Measurements from ENCODE around the gene UNC13B. TPM values are rescaled to one million over a fixed set of nuclear protein-coding genes. Genes with fewer than 3 reads are reported as not detected.
"Not testable (repeated sequence)": the region's sequence is repeated elsewhere in the genome, so short reads cannot be mapped to it uniquely, and the experiment has no call there.

UNC13B gene
- polyA plus RNA-seq (ENCODE audit: insufficient read length in 10 of 10): 10 to 100 TPM; 13.0 to 27.3 (median 17.7) TPM
- long read RNA-seq, donor 1: 0 reads
- long read RNA-seq, donor 2, partial matches to known transcripts: 8 of 8 reads
- long read RNA-seq, donor 2, other reads (novel, unspliced or antisense): 0 of 8 reads
- long read RNA-seq, donor 3: 0 reads
- long read RNA-seq, donor 4: 0 reads
- long read RNA-seq, donor 5, full-length matches to known transcripts: 3 of 3 reads
- long read RNA-seq, donor 5, partial matches to known transcripts: 0 of 3 reads
- long read RNA-seq, donor 5, other reads (novel, unspliced or antisense): 0 of 3 reads
- long read RNA-seq, donor 6, partial matches to known transcripts: 17 of 17 reads
- long read RNA-seq, donor 6, other reads (novel, unspliced or antisense): 0 of 17 reads
- long read RNA-seq, donor 7, partial matches to known transcripts: 6 of 6 reads
- long read RNA-seq, donor 7, other reads (novel, unspliced or antisense): 0 of 6 reads
- long read RNA-seq, donor 8: 0 reads
- long read RNA-seq, donor 9: 0 reads

DNA sequence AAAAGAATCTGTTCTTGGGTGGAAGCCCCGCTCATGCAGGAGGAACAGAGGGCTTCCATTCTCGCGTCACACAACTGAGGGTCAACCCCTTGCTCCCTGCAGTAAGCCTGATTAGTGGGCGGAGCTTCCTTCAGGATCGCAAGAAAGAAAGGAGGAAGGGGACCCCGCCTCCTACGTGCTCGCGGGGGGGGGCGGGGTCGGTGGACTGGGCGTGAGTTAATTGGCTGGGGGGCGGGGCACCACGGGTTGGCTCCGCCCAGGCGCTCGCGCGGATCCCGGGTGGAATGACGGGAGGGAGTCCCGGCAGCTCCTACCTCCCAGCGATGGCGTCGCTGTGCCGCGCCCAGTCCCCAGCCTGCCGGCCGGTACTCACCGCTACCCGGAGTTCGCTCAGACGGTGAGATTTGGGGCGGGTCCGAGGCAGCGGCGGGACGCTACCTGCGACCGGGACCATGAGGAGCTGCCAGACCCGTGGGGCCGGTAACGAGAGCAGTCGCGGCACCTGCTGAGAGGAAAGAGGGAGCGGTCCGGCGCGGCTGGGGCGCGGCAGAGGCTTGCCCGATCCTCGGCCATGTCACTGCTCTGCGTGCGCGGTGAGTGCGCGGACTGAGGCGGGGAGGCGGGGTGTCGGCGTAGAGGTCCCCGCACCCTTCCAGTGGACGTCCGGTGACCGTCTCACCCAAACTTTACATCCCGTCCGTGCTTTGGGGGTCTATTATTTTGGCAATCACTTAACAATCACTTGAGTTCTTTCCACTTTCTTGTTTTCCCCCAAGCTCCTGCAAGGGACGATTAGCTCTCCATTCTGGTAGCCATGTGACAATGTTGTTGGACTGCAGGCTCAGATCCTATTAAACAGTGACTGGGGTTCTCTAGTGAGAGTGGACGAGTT, at the start of gene UNC13B:
Gene UNC13B, plus strand, starts transcription at position 297 of the 892 bp plus-strand sequence. Its CDS starts 275 bp downstream, at position 572.
- peak; percentile 91 to 94 (median 93) for DNase-seq

DNA sequence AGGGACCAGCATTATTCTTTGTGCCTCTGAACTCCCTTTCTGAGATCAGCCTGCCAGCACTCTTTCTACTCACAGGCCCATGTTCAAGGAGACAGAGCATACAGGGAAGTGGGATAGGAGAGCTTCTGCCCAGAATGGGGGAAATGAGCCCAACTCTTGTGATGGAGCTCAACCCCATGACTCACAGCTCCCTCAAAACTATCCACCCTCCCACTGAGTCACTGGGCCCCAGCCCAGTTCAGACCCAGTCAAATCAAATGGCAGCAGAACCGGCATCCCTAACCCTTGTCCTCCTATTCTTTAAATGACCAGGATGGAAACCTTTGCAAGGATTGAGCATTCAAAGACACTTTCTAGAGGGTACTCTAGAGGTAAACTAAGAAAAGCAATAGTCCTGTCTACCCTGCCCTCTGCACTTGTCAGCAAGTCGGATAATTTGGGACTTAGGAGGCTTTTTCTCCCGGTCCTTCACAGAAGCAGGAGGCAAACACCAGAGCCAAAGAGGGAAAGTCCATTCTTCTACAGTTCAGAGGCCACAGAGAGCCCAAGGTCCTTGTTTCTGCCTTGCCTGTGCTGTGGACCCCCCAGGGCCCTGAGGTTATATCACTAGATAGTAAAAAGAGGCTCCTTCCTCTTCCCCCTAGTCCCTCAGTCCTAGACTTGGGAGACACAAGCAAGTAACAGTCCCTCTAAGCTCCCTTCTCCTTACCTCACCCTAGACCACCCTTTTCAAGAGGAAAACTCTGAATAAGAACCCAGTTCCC, 49.4 kb upstream of the UNC13B start:
- DNase-seq: no peak

DNA sequence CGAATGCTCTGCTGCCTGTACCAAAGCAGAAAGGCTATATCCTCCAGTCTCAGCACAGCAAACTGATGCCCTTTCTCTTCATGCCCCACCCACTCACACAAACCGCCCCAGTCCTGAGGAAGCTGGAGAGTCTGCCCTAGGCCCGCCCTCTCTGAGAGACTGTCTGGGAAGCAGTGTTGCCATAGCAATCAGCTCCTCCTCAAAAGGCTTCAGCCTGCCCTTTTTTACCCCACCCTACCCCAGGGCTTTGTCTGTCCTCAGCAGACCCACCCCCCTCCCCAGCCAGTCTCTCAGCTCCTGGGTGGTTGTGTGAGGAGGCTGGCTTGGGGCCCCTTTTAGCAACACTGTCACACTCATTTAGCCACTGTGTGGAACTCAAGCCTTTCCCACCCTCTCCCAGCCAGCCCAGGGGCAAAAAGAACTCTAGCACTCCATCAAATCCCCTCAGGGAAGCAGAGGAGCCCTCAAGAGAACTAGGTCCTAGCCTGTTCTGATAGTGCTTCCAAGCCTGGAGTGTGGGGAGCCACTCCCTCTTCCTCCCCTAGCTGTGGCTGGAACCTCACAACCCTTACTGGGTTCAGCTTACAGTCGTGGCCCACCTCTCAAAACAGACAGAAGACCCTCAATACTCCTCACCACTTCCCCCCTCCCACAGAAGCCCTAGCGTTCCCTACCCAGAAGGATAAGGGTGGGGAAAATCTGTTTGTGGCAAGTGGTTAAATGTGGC, 47.5 kb upstream of the UNC13B start:
- DNase-seq: peak; percentile 85 to 95 (median 93)

DNA sequence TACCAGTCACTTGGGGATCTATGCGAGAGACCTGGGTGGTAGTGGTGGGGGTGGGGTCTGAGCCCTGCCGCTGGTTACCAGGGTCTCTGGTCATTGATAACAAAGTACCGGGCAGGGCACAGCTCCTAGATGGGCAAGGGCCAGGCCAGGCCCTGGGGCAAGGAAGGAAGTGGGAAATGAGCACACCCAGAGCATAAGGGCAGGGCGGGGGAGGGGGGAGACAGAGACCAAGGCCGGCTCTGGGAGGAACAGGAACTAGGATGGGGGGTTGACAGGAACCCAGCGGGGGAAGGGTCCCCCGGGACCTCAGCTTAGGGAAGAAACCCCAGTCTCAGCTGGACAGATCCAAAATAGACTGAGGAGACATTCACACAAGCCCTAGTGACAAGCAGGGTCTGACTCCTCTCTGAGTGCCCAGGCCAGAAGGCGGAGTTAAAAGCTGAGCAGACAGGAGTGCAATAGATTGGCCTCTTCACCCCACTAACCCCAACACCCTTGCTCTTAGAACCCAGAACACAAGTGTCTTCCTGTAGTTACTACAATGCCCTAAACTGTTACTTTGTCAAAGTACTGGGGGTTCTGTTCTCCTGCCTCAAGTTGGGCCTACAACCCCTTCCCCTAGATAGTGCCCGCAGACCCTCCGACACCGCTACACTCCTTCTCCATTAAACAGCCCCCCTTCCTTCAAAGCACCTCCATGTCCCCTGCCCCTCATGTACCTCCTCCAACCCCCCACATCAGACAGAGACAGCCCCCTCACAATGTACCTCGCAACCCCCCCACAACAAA, 46.8 kb upstream of the UNC13B start:
- DNase-seq: peak in 2 of 3 donors; percentile 61 to 74

DNA sequence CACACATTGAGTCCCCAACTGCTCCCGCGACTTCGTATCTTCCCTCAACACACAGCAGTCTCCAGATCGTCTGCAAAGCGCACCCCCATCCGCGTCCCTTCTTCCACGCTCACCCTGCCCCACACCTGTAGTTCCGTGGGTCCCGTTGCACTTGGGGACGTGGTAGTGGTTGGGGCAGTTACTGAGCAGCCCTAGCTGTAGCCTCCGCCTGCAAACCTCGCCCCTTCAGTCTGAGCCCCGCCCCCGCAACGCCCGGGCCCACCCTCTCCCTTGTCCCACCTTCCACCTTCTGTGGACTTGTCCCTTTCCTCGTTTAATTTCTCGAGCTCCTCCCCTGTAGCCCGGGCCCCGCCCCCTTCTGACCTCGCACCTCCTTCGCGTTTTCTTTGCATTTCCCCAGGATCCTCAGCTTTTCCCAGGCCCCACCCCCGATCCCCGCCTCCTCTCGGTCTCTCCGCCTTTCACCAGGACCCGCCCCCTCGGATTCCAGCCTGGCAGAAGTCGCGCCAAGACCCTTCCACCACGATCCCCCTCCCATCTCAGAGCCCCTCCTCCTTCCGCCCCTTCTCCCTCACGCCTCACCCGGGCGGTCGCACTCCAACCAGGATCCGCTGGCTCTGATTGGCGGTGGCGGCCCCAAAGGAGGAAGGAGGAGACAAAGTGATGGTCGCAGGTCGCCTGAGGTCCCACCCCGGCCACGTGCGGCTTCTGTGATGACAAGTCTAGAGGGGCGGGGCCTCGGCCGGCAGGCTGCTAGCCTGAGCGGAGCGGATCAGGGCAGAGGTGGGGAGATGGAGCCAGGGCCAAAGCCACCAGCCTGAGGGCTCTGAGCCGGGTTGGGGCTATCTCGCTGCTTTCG, 45.9 kb upstream of the UNC13B start, which contains the start of gene ATOSB:
Gene ATOSB, minus strand, starts transcription at position 183 of the 859 bp plus-strand sequence. CDS start 7,588 bp downstream, outside the sequence.
- peak; percentile 97 to 98 (median 97) for DNase-seq

DNA sequence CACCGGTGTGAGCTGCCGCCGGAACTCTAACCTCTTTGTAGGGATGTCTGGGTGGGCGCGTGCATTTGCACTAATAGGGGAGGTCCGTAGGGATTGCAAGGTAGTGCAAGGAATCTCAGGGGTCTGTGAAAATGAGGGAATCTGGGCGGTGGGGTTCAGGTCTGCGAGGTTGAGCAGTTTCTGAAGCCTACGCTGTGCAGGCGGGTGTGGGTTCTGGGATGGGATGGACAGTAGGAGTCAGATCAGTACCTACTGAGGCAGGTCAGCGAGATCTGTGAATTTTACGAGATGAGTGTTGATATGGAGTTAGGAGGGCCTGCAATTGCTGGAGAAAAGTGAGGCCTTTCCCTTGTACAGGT, 45.3 kb upstream of the UNC13B start:
- DNase-seq: no peak

DNA sequence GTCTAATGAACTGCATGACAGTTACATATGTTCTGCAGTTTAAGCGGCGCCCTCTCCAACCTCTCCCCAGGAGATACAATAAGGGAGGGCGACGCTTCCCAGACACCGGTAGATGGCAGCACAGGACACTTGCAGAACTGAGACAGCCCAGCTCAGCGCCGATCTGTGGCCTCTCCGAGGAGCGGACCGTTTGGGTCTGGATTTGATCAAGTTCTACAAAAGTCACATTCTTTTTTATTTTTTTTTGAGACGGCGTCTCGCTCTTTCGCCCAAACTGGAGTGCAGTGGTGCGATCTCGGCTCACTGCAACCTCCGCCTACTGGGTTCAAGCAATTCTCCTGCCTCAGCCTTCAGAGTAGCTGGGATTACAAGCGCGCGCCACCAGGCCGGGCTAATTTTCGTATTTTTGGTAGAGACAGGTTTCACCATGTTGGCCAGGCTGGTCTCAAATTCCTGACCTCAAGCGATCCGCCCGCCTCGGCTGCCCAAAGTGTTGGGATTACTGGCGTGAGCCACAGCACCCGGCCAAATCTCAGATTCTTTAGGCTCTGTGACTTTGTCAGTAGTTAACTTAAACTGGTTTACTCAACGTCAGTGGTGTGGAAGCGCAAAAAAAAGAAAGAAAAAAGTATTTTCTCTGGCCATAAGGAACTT, 44.8 kb upstream of the UNC13B start:
- peak; percentile 93 to 97 (median 95) for DNase-seq

DNA sequence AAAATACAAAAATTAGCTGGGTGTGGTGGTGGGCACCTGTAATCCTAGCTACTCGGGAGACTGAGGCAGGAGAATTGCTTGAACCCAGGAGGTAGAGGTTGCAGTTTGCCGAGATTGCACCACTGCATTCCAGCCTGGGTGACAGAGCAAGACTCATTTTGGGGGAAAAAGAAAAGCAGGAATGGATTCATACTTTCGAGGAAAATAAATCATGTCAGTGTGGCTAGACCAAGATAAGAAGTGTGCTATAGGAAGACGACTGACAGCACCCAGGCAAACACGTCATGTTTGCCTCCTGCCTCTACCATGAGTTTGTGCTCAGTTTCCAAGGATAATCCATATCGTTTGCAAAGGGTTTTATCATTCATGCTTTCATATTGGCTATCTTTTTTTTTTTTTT, 26.9 kb upstream of the UNC13B start:
- DNase-seq: no peak

DNA sequence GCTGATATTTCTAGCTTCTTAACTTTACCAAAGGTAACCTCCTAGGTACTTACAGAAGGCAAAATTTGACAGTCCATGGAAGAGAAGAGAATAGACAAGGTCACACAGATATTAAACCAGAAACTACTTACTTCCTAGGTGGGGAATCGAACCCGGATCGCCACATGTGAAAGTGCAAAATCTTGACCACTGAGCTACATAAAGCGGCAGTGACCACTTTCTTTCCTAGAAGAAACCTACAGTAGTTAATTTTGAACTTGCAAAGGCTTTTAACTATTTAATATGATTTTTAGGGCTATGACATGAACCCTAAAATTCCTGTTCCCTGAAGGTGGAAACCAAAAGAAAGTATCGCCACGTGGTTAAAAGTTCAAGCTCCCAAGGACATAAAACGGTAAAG, 25.8 kb upstream of the UNC13B start:
- DNase-seq: no peak

DNA sequence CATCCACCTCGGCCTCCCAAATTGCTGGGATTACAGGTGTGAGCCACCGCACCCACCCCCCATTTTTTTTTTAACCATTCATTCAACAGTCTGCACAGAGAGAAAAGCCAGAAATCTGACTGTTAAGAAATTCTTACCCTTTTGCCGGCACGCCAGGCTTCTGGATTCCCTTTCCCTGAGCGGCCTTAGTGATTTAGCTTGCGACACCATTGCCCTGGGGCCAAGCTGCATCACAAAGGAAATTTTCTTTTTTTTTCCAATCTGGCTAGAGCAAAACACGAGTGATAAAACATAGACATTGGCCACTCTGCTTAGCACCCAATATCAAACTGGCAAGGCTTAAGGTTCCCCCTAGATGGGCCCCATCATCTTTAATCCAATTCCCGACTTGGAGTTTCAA, 24.9 kb upstream of the UNC13B start:
- no peak for DNase-seq

DNA sequence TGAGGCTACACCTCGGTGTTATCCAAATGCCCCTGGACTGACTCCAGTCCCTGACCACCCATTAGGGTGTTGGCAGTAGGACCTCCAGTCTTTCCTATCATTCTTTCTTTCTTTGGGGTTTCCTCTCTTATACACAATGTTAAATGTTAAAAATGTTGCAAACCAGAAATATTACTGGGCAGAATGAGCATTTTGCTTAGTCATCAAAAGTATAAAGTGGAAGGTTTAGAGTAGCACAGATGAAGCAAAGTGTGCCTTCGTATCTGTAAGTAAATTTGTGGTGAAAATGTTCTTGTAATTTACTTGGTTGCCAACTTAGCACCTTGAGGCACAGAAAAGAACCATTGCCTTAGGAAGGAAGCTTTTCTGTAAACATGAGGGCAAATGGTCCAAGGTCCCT, 21.7 kb upstream of the UNC13B start:
- DNase-seq: no peak

DNA sequence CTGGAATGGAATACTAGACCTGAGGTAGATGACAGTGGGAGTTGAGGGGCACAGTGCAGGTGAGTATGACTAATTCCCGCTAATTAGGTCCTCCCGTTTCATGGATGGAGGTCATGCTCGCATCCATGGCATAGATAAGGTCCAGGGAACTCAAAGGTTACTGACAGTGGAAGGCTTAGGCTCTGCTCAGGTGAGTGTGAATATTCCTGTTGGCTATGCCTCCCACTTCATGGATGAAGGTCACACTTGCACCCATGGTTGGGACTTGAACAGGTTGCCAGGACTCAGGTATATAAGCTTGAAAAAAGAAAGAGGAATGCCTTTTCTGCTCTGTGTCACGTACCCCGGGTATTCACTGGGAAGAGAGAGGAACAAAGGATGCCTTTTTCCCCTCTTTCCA, 19.8 kb upstream of the UNC13B start:
- no peak for DNase-seq

DNA sequence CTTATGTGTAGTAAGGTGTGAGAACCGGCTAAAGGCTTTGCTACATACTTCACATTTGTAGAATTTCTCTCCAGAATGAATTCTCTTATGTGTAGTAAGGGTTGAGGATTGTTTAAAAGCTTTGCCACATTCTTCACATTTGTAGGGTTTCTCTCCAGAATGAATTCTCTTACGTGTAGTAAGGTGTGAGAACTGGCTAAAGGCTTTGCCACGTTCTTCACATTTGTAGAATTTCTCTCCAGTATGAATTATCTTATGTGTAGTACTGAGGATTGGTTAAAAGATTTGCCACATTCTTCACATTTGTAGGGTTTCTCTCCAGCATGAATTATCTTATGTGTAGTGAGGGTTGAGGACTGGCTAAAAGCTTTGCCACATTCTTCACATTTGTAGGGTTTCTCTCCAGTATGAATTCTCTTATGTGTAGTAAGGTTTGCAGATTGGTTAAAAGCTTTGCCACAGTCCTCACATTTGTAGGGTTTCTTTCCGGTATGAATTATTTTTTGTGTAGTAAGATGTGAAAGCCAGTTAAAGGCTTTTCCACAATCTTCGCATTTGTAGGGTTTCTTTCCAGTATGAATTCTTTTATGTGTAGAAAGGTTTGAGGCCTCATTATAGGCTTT, 13.8 kb upstream of the UNC13B start:
- not testable (repeated sequence) for DNase-seq

DNA sequence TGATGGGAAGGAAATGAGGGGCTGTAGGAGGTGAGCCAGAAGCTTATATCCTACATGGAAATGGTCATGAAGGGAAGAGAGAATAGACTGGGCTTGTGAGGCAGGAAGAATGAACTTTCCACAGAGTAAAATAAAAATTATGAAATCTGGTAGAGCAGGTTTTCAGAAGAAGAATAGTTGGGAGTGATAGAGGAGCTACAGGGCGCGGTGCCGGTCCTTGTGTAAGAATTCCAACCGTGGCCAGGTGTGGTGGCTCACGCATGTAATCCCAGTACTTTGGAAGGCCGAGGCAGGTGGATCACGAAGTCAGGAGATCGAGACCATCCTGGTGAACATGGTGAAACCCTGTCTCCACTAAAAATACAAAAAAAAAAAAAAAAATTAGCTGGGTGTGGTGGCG, 8.9 kb upstream of the UNC13B start:
- DNase-seq: no peak

DNA sequence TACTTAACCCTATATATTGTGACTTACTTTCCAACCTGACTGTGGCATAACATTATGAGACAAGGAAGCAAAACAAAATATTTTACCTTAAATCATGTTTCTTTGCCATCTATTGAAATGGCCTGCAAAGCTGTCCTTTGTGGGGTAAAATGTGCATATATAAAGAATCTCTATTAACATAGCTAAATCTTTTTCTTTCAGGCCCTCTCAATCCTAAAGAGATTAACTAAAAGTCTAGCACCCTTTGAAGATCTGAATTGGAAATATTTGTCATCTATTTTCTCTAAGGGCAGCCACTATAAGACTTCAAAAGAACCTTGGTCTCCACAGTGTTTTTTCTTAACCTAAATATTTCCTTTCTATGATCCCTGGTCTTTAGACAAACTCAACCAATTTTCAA, 5.0 kb upstream of the UNC13B start:
- no peak for DNase-seq

DNA sequence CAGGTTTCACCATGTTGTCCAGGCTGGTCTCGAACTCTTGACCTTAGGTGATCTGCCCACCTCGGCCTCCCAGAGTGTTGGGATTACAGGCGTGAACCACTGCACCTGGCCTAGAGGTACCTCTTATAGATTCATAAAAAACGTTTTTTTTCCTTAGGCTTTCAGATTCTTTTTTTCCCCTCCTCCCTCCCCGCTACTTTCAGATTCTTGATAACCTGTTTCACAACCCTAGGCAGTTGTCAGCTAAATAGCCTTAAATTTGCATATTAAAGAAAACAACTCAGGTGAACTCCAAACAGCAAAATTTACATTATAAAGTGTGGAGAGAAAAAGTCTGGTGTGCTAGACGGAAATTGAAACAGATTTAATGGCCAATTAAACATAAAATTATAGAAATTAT, 4.0 kb upstream of the UNC13B start:
- DNase-seq: not testable (repeated sequence)

DNA sequence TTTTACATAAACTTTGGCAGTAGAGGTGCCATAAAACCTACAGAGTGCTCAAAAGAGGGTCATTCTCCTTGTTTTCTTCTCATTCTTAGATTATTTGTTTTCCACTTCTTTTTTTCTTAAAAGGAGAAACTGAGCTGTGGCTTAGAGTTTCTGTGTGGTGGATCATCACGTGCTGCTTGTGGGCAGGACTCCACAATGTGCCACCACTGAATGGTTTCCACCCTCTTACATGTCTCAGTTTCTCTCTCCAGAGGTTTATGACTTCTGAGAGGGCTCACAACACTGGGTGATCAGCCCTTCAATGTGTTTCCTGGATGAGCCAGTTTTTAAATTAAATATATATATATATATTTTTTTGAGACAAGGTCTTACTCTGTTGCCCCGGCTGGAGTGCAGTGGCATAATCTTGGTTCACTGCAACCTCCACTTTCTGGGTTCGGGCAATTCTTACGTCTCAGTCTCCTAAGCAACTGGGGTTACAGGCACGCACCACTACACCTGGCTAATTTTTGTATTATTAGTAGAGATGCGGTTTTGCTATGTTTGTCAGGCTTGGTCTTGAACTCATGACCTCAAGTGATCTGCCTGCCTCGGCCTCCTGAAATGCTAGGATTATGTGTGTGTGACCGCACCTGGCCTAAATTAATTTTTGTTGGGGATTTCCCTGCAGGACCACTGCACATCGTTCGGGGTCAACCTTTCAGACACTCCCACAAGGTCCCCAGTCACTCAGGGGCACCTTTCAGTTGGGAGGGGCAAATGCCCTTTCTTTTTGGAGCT, 3.1 kb upstream of the UNC13B start:
- no peak for DNase-seq

All from muscle of back (tissue), 13 donors.